NCI-H146 treated with DMSO at 0.1 percent for 48 hours (cell line): ENCODE results near the gene MAP7.
"Not testable (repeated sequence)": the region's sequence is repeated elsewhere in the genome, so short reads cannot be mapped to it uniquely, and the experiment has no call there.

ENCODE experiments used
- DNase-seq: peaks from one replicate; lab custom pipeline; 2025; ENCODE audit not compliant: unreplicated experiment; lab: John Stamatoyannopoulos, UW

The MAP7 gene

DNA sequence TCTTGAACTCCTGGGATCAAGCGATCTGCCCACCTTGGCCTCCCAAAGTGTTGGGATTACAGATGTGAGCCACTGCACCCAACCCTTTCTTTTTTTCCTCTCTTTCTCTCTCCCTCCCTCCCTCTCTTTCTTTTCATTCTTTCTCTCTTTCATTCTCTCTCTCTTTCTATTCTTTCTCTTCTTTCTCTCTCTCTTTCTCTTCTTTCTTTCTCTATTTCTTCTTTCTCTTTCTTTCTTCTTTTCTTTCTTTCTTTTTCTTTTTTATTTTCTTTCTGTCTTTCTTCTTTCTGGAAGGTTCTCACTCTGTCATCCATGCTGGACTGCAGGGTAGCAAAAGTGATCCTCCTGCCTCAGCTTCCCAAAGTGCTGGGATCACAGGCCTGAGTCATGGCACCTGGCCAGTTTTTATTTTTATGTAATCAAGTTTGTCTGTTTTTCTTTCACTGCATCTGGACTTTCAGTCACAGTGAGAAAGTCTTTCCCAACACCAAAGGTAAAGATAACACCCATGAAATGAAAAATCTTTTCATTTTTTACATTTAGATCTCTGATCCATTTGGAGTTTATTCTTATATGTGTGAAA, 240.4 kb downstream of the MAP7 start:
- DNase-seq: no peak

DNA sequence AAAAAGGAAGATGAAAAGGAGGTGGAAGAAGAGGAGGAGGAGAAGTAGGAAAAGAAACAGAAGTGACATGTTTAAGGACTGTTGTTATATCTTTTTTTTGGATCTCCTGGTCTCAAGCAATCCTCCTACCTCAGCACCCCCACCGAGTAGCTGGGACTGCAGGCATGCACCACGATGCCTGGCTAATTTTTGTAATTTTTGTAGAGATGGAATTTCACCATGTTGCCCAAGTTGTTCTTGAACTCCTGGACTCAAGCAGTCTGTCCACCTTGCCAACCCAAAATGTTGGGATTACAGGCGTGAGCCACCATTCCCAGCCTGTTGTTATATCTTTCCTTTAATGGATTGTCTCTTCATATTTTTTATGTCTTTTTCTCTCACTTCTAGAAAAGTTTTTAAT, 241.1 kb downstream of the MAP7 start:
- DNase-seq: no peak

DNA sequence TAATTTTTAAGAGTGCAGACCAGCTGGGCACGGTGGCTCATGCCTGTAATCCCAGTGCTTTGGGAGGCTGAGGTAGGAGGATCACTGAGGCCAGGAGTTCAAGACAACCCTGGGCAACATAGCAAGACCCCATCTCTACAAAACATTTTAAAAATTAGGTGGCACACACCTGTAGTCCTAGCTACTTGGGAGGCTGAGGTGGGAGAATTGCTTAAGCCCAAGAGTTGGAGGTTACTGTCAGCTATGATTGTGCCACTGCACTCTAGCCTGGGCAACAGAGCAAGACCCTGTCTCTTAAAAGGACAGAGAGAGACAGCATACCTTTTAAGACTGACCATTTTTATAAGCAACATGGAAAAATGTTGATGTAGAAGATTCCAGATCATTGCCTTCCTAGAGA, 241.8 kb downstream of the MAP7 start:
- not testable (repeated sequence) for DNase-seq

DNA sequence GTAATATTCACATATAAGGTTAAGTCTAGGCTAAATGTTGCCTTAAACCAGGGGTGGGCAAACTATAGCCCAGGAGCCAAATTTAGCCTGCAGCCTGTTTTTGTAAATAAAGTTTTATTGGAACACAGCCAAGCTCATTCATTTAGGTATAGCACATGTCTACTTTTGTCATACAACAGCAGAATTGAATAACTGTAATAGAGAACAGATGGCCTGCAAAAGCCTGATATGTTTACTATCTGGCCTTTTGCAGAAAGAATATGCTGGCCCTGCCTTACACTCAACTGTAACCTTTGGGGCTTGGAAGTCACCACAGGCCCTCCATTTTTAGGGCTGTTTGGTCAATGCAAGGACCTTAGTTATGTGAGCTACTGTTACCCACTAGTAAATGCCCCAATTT, 242.9 kb downstream of the MAP7 start:
- no peak for DNase-seq

DNA sequence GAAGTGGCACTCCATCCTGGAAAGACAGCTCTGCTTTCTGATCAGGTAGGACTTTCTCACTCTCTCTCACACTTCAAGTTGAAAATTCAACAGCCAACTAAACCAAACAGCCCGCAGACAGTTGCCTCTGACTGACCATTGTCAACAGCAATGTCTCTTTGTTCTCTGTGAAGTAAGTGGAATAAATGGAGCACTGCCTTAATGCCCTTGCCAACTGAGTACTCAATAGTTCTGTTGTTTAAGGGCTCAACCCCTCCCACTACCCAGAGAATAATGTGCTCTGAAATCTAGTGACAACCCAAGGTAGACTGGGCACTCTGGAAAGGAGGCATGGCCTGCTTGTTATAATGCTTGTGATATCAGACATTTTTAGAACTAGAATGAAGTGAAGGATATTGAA, 243.8 kb downstream of the MAP7 start:
- DNase-seq: no peak

DNA sequence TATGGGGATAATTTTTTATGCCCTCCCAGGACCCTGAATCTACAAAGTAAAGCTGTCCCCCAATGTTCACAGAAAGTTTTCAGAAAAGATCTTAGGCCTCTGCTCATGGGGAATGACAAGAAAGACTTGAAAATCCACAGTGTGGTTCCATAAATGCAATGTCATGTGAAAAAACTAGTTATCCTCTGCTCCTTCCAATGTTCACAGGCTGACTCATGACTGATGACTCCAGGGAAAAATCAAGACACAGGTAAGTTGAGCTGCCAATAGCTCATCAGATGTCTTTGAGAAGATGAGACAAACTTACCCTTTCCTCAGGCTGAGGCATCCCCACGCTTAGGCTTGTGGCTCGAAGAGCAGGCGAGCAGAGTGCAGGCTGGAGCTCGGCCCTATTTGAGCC, 245.8 kb downstream of the MAP7 start:
- no peak for DNase-seq

DNA sequence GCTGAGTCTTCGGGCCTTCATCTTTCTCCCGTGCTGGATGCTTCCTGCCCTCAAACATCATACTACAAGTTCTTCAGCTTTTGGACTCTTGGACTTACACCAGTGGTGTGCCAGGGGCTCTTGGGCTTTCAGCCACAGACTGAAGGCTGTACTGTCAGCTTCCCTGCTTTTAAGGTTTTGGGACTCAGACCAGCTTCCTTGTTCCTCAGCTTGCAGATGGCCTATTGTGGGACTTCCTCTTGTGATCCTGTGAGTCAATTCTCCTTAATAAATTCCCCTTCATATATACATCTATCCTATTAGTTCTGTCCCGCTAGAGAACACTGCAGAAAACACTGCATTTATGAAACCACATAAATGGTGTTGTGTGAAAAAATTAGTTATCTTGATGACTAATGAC, 246.7 kb downstream of the MAP7 start:
- DNase-seq: no peak

DNA sequence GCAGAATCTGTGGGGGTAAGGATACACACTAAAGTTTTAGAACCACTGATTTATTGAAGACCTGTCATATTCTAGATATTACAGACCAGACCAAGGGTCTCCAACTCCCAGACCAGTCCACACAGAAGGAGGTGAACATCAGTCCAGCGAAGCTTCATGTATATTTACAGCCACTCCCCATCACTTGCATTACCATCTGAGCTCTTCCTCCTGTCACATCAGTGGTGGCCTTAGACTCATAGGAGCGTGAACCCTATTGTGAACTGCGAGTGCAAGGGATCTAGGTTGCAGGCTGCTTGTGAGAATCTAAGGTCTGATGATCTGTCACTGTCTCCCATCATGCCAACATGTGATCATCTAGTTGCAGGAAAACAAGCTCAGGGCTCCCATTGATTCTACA, 255.6 kb downstream of the MAP7 start:
- no peak for DNase-seq
